SK-N-SH (cell line): ENCODE measurements around the gene CLCA4. TPM values are rescaled to one million over a fixed set of nuclear protein-coding genes. Genes with fewer than 3 reads are reported as not detected.

ENCODE experiments used
- CTCF ChIA-PET: fragments of 300-600, 350-600 bp; formaldehyde crosslinking; extraction: SDS; loops from one replicate; lab custom pipeline; 2021; lab: Yijun Ruan, JAX
- POLR2A ChIA-PET: fragments of 350-600 bp; sonication (Branson Sonifier 250); formaldehyde crosslinking; extraction: SDS; loops from one replicate; lab custom pipeline; 2020; ENCODE audit warnings: antibody characterized with exemption, inconsistent platforms; lab: Yijun Ruan, JAX
- DNase-seq: peaks from one replicate; pipeline ENCODE4 v3.0.0; 2012
- H2AFZ ChIP-seq: fragments of 200-600 bp; sonication (generic); 2 replicates; pipeline ENCODE4 v1.8.1; 2016; ENCODE audit warnings: antibody characterized with exemption, mild to moderate bottlenecking, low read depth
- H3F3A ChIP-seq: fragments of 200-600 bp; sonication (generic); replicated peaks from 2 replicates; pipeline ENCODE3; 2016; ENCODE audit warnings: antibody characterized with exemption, mild to moderate bottlenecking; ENCODE audit not compliant: insufficient read depth
- H3K27ac ChIP-seq, 2 experiments: fragments of 200-500 bp in 1 of 2; fragments of 200-600 bp in 1 of 2; sonication (Bioruptor generic) in 1 of 2; sonication (generic), shearing (Covaris generic) in 1 of 2; 2 replicates each; pipeline versions ENCODE4 v1.5.1 to v1.6.1; 2014 to 2016; ENCODE audit warnings: low read depth in 2 of 2, inconsistent platforms in 1 of 2, low read length in 1 of 2, mild to moderate bottlenecking in 1 of 2, mixed read lengths in 1 of 2
- H3K27me3 ChIP-seq: fragments of 200-600 bp; sonication (generic), shearing (Covaris generic); 2 replicates; pipeline ENCODE4 v1.6.1; 2016; ENCODE audit warnings: mixed run types; ENCODE audit not compliant: insufficient read depth
- H3K36me3 ChIP-seq, 2 experiments: fragments of 200-500 bp in 1 of 2; fragments of 200-600 bp in 1 of 2; sonication (Bioruptor generic) in 1 of 2; sonication (generic) in 1 of 2; replicated peaks in 1 of 2; 2 replicates each; pipeline versions ENCODE3 to v1.5.1; 2014 to 2016; ENCODE audit warnings: low read length in 1 of 2, mild to moderate bottlenecking in 1 of 2; ENCODE audit not compliant: insufficient read depth in 2 of 2, control insufficient read depth in 1 of 2
- H3K4me1 ChIP-seq, 2 experiments: fragments of 200-500 bp in 1 of 2; fragments of 200-600 bp in 1 of 2; sonication (Bioruptor generic) in 1 of 2; sonication (generic), shearing (Covaris generic) in 1 of 2; 2 replicates each; pipeline versions ENCODE4 v1.5.1 to v1.6.1; 2014 to 2016; ENCODE audit warnings: low read depth in 1 of 2, low read length in 1 of 2, mixed run types in 1 of 2; ENCODE audit not compliant: insufficient read depth in 2 of 2, control insufficient read depth in 1 of 2
- H3K4me2 ChIP-seq: fragments of 200-600 bp; sonication (generic), shearing (Covaris generic); 2 replicates; pipeline ENCODE4 v1.6.1; 2017; ENCODE audit warnings: mixed run types
- H3K4me3 ChIP-seq, 2 experiments: fragments of 200-500 bp in 1 of 2; fragments of 200-600 bp in 1 of 2; sonication (Bioruptor generic) in 1 of 2; sonication (generic), shearing (Covaris generic) in 1 of 2; 2 replicates each; pipeline versions ENCODE4 v1.5.1 to v1.8.1; 2014 to 2016; ENCODE audit warnings: low read depth in 2 of 2, inconsistent platforms in 1 of 2, low read length in 1 of 2, mild to moderate bottlenecking in 1 of 2, mixed read lengths in 1 of 2, moderate library complexity in 1 of 2
- H3K79me2 ChIP-seq: fragments of 200-600 bp; sonication (generic); 2 replicates; pipeline ENCODE4 v1.8.1; 2017; ENCODE audit warnings: mild to moderate bottlenecking; ENCODE audit not compliant: insufficient read depth
- H3K9ac ChIP-seq: fragments of 200-600 bp; sonication (generic); 2 replicates; pipeline ENCODE4 v1.6.1; 2017; ENCODE audit warnings: mixed run types
- H3K9me2 ChIP-seq: fragments of 200-600 bp; sonication (generic); 2 replicates; pipeline ENCODE4 v1.6.1; 2017; ENCODE audit warnings: mixed run types
- H3K9me3 ChIP-seq: fragments of 200-600 bp; sonication (generic); 2 replicates; pipeline ENCODE4 v1.6.1; 2017; ENCODE audit warnings: mixed run types, mild to moderate bottlenecking, moderate library complexity
- H4K20me1 ChIP-seq: fragments of 200-600 bp; sonication (generic); 2 replicates; pipeline ENCODE4 v1.6.1; 2017; ENCODE audit warnings: mild to moderate bottlenecking, mixed run types; ENCODE audit not compliant: insufficient read depth
- CHD2 ChIP-seq: fragments of 150-350 bp; IDR thresholded peaks from 2 replicates; pipeline ENCODE4 v1.6.1; 2018; ENCODE audit warnings: low read length; ENCODE audit not compliant: partially characterized antibody
- EP300 ChIP-seq, 2 experiments: IDR thresholded peaks; 2 replicates each; pipeline versions ENCODE4 v1.4.0 to v1.6.1; 2012; ENCODE audit warnings: borderline replicate concordance in 1 of 2, low read depth in 1 of 2, low read length in 1 of 2
- EZH2phosphoT487 ChIP-seq: fragments of 200-600 bp; sonication (generic); IDR thresholded peaks from 2 replicates; pipeline ENCODE4 v1.6.1; 2017; ENCODE audit warnings: low read depth, mixed run types, mild to moderate bottlenecking, antibody characterized with exemption, moderate library complexity, borderline replicate concordance
- FOXJ3 ChIP-seq: sonication (generic); formaldehyde crosslinking; IDR thresholded peaks from 2 replicates; pipeline ENCODE4 v1.5.1; 2020; ENCODE audit warnings: mild to moderate bottlenecking, missing genetic modification reagents
- FOXM1 ChIP-seq: IDR thresholded peaks from 2 replicates; pipeline ENCODE4 v1.4.0; 2012; ENCODE audit warnings: low read depth, mild to moderate bottlenecking
- GATA2 ChIP-seq: sonication (generic); formaldehyde crosslinking; IDR thresholded peaks from 2 replicates; pipeline ENCODE4 v1.5.0; 2020; ENCODE audit warnings: mild to moderate bottlenecking, missing genetic modification reagents
- JUND ChIP-seq: IDR thresholded peaks from 2 replicates; pipeline ENCODE4 v1.4.0; 2012
- MAX ChIP-seq: IDR thresholded peaks from 2 replicates; pipeline ENCODE4 v1.4.0; 2012; ENCODE audit warnings: low read depth
- MEF2A ChIP-seq: IDR thresholded peaks from 2 replicates; pipeline ENCODE4 v1.4.0; 2012; ENCODE audit warnings: low read depth, borderline replicate concordance
- MXI1 ChIP-seq: IDR thresholded peaks from 2 replicates; pipeline ENCODE4 v1.6.1; 2012; ENCODE audit warnings: mild to moderate bottlenecking, low read depth, low read length, improper control_type of control experiment
- NFIC ChIP-seq: IDR thresholded peaks from 2 replicates; pipeline ENCODE4 v1.4.0; 2012; ENCODE audit warnings: borderline replicate concordance
- NRF1 ChIP-seq: IDR thresholded peaks from 2 replicates; pipeline ENCODE4 v1.6.1; 2012; ENCODE audit warnings: low read depth, mild to moderate bottlenecking, low read length
- POLR2AphosphoS5 ChIP-seq: IDR thresholded peaks from 2 replicates; pipeline ENCODE4 v1.6.1; 2012; ENCODE audit warnings: low read depth, low read length
- RAD21 ChIP-seq: IDR thresholded peaks from 2 replicates; pipeline ENCODE4 v1.6.1; 2012; ENCODE audit warnings: mild to moderate bottlenecking, low read length
- TCF12 ChIP-seq: IDR thresholded peaks from 2 replicates; pipeline ENCODE4 v1.4.0; 2012
- USF1 ChIP-seq: IDR thresholded peaks from 2 replicates; pipeline ENCODE4 v1.4.0; 2012; ENCODE audit warnings: low read depth, borderline replicate concordance
- YY1 ChIP-seq: IDR thresholded peaks from 2 replicates; pipeline ENCODE4 v1.4.0; 2012; ENCODE audit warnings: low read depth, mild to moderate bottlenecking
- ZBTB33 ChIP-seq: IDR thresholded peaks from 2 replicates; pipeline ENCODE4 v1.4.0; 2012; ENCODE audit warnings: low read depth, borderline replicate concordance
- WGBS: methylation state at CpG from one replicate; pipeline ENCODE4 v1.1.6; 2017; ENCODE audit warnings: low lambda C conversion rate; 5-methylcytosine and 5-hydroxymethylcytosine counted together
- polyA plus RNA-seq, 3 experiments: library from polyadenylated mRNA; depleted of rRNA; stranded (reverse); fragments of >200 nt; gene quantifications; 2 replicates each; pipeline ENCODE4 v1.2.3, GENCODE V29; 2012

CLCA4 gene
- polyA plus RNA-seq, 1 of the 3 experiments (the other 2 are of a cell fraction), result not detected

- no peak overlapping the region for H3K9ac ChIP-seq
- no peaks in the 10 kb centered on the region for H3F3A ChIP-seq
- H4K20me1 ChIP-seq, result no peaks in the 10 kb centered on the region
- no peaks in the 10 kb centered on the region for H3K4me1 ChIP-seq
- H2AFZ ChIP-seq, result no peak overlapping the region
- TF ChIP-seq GATA2 (no peak), MEF2A (no peak), USF1 (no peak), TCF12 (no peak), EZH2phosphoT487 (no peak), POLR2AphosphoS5 (no peak), JUND (no peak), MAX (no peak), CHD2 (no peak), YY1 (no peak), ZBTB33 (no peak), NFIC (no peak), FOXJ3 (CRISPR knock-in tag) (no peak), MXI1 (no peak), FOXM1 (no peak), NRF1 (no peak), RAD21 (no peak), EP300 (IDR thresholded peaks at IDR 0.05; ENCODE audit: borderline replicate concordance in 1 of 2, low read depth in 1 of 2, low read length in 1 of 2) (no peak)
- H3K36me3 ChIP-seq, result no peaks in the 10 kb centered on the region
- H3K79me2 ChIP-seq, result no peaks in the 10 kb centered on the region
- ChIA-PET CTCF (no interaction called here), POLR2A (no interaction called here)
- H3K9me2 ChIP-seq, result no peaks in the 10 kb centered on the region
- H3K9me3 ChIP-seq, result no peaks in the 10 kb centered on the region
- no peak overlapping the region for H3K4me2 ChIP-seq
- no peaks in the 10 kb centered on the region for H3K27me3 ChIP-seq
- WGBS, result 36% methylated on average over 3 of the region's 3 CpGs
- H3K27ac ChIP-seq, result no peak overlapping the region
- no peak overlapping the region for H3K4me3 ChIP-seq
- DNase-seq, result no peak
Observed at GRCh38 chr1:86567878-86568277, 21.0 kb downstream of the CLCA4 start.
